Endothelial cell of umbilical vein (primary cell): ENCODE results near the gene NALCN. TPM values are rescaled to one million over a fixed set of nuclear protein-coding genes. Genes with fewer than 3 reads are reported as not detected.

Experiments
- BruUV-seq: library from RNA; stranded (reverse); fragments of 400-500 nt; replicated peaks from 2 replicates; lab custom pipeline; 2021; lab: Mats Ljungman, UMichigan
- CTCF ChIA-PET: fragments of 300-600, 350-600 bp; sonication (Branson Sonifier 250); formaldehyde crosslinking; loops from one replicate; lab custom pipeline; 2021; ENCODE audit warnings: antibody characterized with exemption, inconsistent platforms; lab: Charles Lee
- POLR2A ChIA-PET: fragments of 300-600, 350-600 bp; sonication (Branson Sonifier 250); formaldehyde crosslinking; loops from one replicate; lab custom pipeline; 2021; ENCODE audit warnings: antibody characterized with exemption, inconsistent platforms; lab: Charles Lee
- DNase-seq: peaks from one replicate; pipeline ENCODE4 v3.0.0-alpha.2; 2011; ENCODE audit warnings: low read depth, low spot score
- FAIRE-seq: peaks from 2 replicates; lab custom pipeline; 2011; peaks lifted over from hg19 to GRCh38; lab: Jason Lieb, UNC
- H2AFZ ChIP-seq: 2 replicates; pipeline ENCODE4 v1.6.0; 2012; ENCODE audit warnings: low read depth, low read length, control low read depth, inconsistent platforms
- H3K27ac ChIP-seq: 2 replicates; pipeline ENCODE4 v1.5.1; 2011; ENCODE audit warnings: low read depth, mild to moderate bottlenecking, control low read depth, low read length, moderate library complexity; ENCODE audit not compliant: insufficient read depth
- H3K27me3 ChIP-seq, 2 experiments: 2 replicates each; pipeline versions ENCODE4 v1.6.0 to v1.6.1; 2011; ENCODE audit warnings: low read length in 2 of 2, mixed read lengths in 1 of 2; ENCODE audit not compliant: control insufficient read depth in 2 of 2, insufficient read depth in 2 of 2
- H3K36me3 ChIP-seq, 2 experiments: 2 replicates in 1 of 2; 3 replicates in 1 of 2; pipeline ENCODE4 v1.5.1; 2011; ENCODE audit warnings: low read length in 2 of 2, mild to moderate bottlenecking in 1 of 2, moderate library complexity in 1 of 2; ENCODE audit not compliant: control insufficient read depth in 2 of 2, insufficient read depth in 2 of 2; ENCODE audit errors: extremely low read depth in 1 of 2
- H3K4me1 ChIP-seq: 3 replicates; pipeline ENCODE4 v1.5.1; 2011; ENCODE audit warnings: mild to moderate bottlenecking, low read length; ENCODE audit not compliant: control insufficient read depth, insufficient read depth; ENCODE audit errors: extremely low read depth
- H3K4me2 ChIP-seq: 2 replicates; pipeline ENCODE4 v1.6.1; 2011; ENCODE audit warnings: low read length, control low read depth, mixed read lengths; ENCODE audit not compliant: insufficient read depth
- H3K4me3 ChIP-seq, 3 experiments: fragments of 200-600 bp in 1 of 3; sonication (generic), shearing (Covaris generic) in 1 of 3; replicated peaks in 1 of 3; 2 replicates each; pipeline ENCODE4 v1.5.1; 2011 to 2016; ENCODE audit warnings: control low read depth in 3 of 3, low read length in 3 of 3, mild to moderate bottlenecking in 2 of 3, inconsistent platforms in 1 of 3, low read depth in 1 of 3, moderate library complexity in 1 of 3; ENCODE audit not compliant: insufficient read depth in 1 of 3
- H3K79me2 ChIP-seq: 2 replicates; pipeline ENCODE4 v1.6.0; 2012; ENCODE audit warnings: low read length, inconsistent platforms; ENCODE audit not compliant: control insufficient read depth, insufficient read depth
- H3K9ac ChIP-seq: replicated peaks from 2 replicates; pipeline ENCODE3; 2011; ENCODE audit warnings: low read length, control low read depth; ENCODE audit not compliant: insufficient read depth; ENCODE audit errors: extremely low read depth
- H3K9me1 ChIP-seq: replicated peaks from 3 replicates; pipeline ENCODE4 v1.6.0; 2011; ENCODE audit warnings: mild to moderate bottlenecking, low read length; ENCODE audit not compliant: control insufficient read depth, insufficient read depth; ENCODE audit errors: extremely low read depth
- H3K9me3 ChIP-seq: replicated peaks from 2 replicates; pipeline ENCODE4 v1.5.1; 2012; ENCODE audit warnings: low read length, inconsistent platforms; ENCODE audit not compliant: control insufficient read depth, insufficient read depth
- H4K20me1 ChIP-seq: replicated peaks from 2 replicates; pipeline ENCODE3; 2011; ENCODE audit warnings: mild to moderate bottlenecking, low read length; ENCODE audit not compliant: control insufficient read depth, insufficient read depth; ENCODE audit errors: extremely low read depth
- EZH2 ChIP-seq: IDR thresholded peaks from 2 replicates; pipeline ENCODE4 v1.6.1; 2012; ENCODE audit warnings: borderline replicate concordance, low read depth, mild to moderate bottlenecking, moderate library complexity, low read length, inconsistent platforms; ENCODE audit not compliant: severe bottlenecking
- FOS ChIP-seq: IDR thresholded peaks from 2 replicates; pipeline ENCODE4 v1.6.1; 2011; ENCODE audit warnings: mild to moderate bottlenecking, low read length, moderate library complexity, borderline replicate concordance; ENCODE audit not compliant: insufficient read depth
- GATA2 ChIP-seq: IDR thresholded peaks from 2 replicates; pipeline ENCODE4 v1.7.0; 2011; ENCODE audit warnings: low read depth, mild to moderate bottlenecking, moderate library complexity, mixed read lengths, low read length; ENCODE audit not compliant: insufficient read length, insufficient read depth
- JUN ChIP-seq: IDR thresholded peaks from 2 replicates; pipeline ENCODE4 v1.6.1; 2011; ENCODE audit warnings: borderline replicate concordance, low read depth; ENCODE audit not compliant: insufficient read length, insufficient read depth
- MYC ChIP-seq: IDR thresholded peaks from one replicate; pipeline ENCODE4 v1.6.1; 2011; ENCODE audit warnings: mild to moderate bottlenecking, low read depth, low read length
- POLR2A ChIP-seq: IDR thresholded peaks from 2 replicates; pipeline ENCODE4 v1.6.1; 2012; ENCODE audit warnings: low read depth, mild to moderate bottlenecking, control low read depth, low read length
- POLR2AphosphoS5 ChIP-seq: IDR thresholded peaks from 2 replicates; pipeline ENCODE4 v1.6.1; 2012; ENCODE audit warnings: low read depth, mild to moderate bottlenecking, control low read depth, low read length, moderate library complexity; ENCODE audit not compliant: insufficient read depth
- dilution Hi-C: fragments of 300-500 bp; cut with MboI; formaldehyde crosslinking; loops from one replicate; pipeline ENCODE4 v1.15.0; 2019; ENCODE audit warnings: low sequenced_read_pairs; ENCODE audit not compliant: extremely low pct_ligation_motif_present
- intact Hi-C: fragments of 100-400 bp; cut with micrococcal nuclease; formaldehyde crosslinking; loops from one replicate; pipeline ENCODE4 v1.10.0; 2022
- polyA plus RNA-seq, 4 experiments: library from polyadenylated mRNA; depleted of rRNA in 3 of 4; stranded (reverse) in 3 of 4; unstranded in 1 of 4; fragments of >200 nt; gene quantifications; 2 replicates each; pipeline versions ENCODE4 v1.2.1 to v1.2.3, GENCODE V29; 2011 to 2012; ENCODE audit warnings: missing spikeins in 1 of 4
- total RNA-seq: library from RNA; stranded (reverse); gene quantifications from 2 replicates; pipeline ENCODE4 v1.2.3, GENCODE V29; 2021
- TF ChIP-seq, protein P1 (sequence below), 2 donors: IDR thresholded peaks; 1 replicate in 1 of 2; 2 replicates in 1 of 2; pipeline ENCODE4 v1.5.1; 2011; ENCODE audit warnings: low read length in 2 of 2, mild to moderate bottlenecking in 2 of 2, moderate library complexity in 2 of 2, control low read depth in 1 of 2, inconsistent platforms in 1 of 2, low read depth in 1 of 2; ENCODE audit not compliant: insufficient read depth in 1 of 2; ENCODE audit errors: extremely low read depth in 1 of 2
- TF ChIP-seq, protein P2 (sequence below): IDR thresholded peaks from 2 replicates; pipeline ENCODE4 v1.6.1; 2011; ENCODE audit not compliant: insufficient read depth, insufficient read length

NALCN gene
- total and polyA plus RNA-seq, 2 donors (not counting 3 experiments of a cell fraction or from before 2014, with no cell fraction given): 3.3 to 4.4 TPM

DNA sequence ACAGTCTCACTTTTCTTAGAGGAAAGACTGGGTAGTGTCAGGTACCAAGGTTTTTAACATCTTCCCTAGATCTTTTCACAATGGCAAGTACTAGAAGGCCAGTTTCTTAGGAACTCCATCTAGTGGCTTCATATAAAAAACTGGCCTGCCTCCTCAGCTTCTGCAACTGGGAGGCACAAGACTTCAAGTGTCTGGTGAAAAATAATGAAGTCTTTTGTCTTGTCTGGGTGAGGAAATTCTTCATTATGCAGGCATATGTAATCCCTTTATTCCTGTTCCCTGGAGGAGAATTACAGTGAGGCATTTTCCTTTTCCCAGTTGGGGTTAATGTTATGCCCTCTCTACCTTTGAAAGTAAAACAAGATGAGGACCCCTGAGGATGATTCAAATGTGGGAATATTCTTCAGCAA, 300.5 kb downstream of the NALCN start:
- dilution Hi-C loops: no loop called here
- no TSS peak for BruUV-seq
- no peaks in the 10 kb centered on the region for H3K27me3 ChIP-seq
- no peak overlapping the region for H3K4me2 ChIP-seq
- H3K9ac ChIP-seq: no peak overlapping the region
- no peaks in the 10 kb centered on the region for H3K4me1 ChIP-seq
- no peaks in the 10 kb centered on the region for H4K20me1 ChIP-seq
- POLR2A ChIA-PET: no interaction called here
- no peak for TF ChIP-seq GATA2
- no peak for TF ChIP-seq JUN
- TF ChIP-seq, protein P1, sequence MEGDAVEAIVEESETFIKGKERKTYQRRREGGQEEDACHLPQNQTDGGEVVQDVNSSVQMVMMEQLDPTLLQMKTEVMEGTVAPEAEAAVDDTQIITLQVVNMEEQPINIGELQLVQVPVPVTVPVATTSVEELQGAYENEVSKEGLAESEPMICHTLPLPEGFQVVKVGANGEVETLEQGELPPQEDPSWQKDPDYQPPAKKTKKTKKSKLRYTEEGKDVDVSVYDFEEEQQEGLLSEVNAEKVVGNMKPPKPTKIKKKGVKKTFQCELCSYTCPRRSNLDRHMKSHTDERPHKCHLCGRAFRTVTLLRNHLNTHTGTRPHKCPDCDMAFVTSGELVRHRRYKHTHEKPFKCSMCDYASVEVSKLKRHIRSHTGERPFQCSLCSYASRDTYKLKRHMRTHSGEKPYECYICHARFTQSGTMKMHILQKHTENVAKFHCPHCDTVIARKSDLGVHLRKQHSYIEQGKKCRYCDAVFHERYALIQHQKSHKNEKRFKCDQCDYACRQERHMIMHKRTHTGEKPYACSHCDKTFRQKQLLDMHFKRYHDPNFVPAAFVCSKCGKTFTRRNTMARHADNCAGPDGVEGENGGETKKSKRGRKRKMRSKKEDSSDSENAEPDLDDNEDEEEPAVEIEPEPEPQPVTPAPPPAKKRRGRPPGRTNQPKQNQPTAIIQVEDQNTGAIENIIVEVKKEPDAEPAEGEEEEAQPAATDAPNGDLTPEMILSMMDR (IDR thresholded peaks at IDR 0.05; ENCODE audit: extremely low read depth in 1 of 2, insufficient read depth in 1 of 2, low read depth in 1 of 2, low read length in 2 of 2): no peak
- TF ChIP-seq MYC: no peak
- TF ChIP-seq, protein P2, sequence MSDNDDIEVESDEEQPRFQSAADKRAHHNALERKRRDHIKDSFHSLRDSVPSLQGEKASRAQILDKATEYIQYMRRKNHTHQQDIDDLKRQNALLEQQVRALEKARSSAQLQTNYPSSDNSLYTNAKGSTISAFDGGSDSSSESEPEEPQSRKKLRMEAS: no peak
- TF ChIP-seq EZH2: no peak
- no peak for TF ChIP-seq POLR2A
- no peak for TF ChIP-seq FOS
- no peak for TF ChIP-seq POLR2AphosphoS5
- CTCF ChIA-PET: interaction anchor here (1.1 kb wide), 1 partner anchor 12 kb away, joined by 3 read pairs; no protein-coding TSS in a partner anchor
- H3K27ac ChIP-seq: no peak overlapping the region
- H3K9me1 ChIP-seq: no peaks in the 10 kb centered on the region
- DNase-seq (no peak), FAIRE-seq (no peak)
- no peak overlapping the region for H3K4me3 ChIP-seq
- H3K79me2 ChIP-seq: no peaks in the 10 kb centered on the region
- H3K36me3 ChIP-seq: no peaks in the 10 kb centered on the region
- intact Hi-C loops: no loop called here
- no peaks in the 10 kb centered on the region for H3K9me3 ChIP-seq
- no peak overlapping the region for H2AFZ ChIP-seq
